ENCODE data around the gene MAGEB3.

MAGEB3 gene

GRCh38 chrX:30215357-30215843 lies 15.1 kb upstream of the MAGEB3 start, which contains the start of gene MAGEB2:
Gene MAGEB2, plus strand, starts transcription at chrX:30215563. Its CDS starts 3,018 bp downstream, at chrX:30218581.
- in situ Hi-C loops (cut with MboI; ENCODE audit: low sequenced_read_pairs, unreplicated experiment): no loop called here
- DNase-seq (ENCODE audit: low spot score): no peak

DNA sequence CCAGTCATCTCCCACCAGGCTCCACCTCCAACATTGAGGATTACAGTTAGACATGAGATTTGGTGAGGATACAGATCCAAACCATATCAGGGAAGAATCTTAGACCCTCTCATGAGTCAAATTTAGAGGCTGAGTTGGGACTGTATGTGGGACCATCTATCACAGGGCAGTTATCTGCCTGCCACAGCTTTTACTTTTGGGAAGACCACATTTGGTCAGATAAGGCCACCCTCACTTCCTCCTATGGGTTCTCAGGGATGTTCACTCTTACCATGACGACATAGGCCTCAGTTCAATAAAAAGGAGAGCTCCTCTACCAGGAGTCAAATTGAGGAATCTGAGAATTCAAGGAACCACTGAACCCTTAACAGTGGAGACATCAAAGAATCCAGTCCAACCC lies 13.0 kb upstream of the MAGEB3 start:
- TF ChIP-seq CTCF (IDR thresholded peaks at IDR 0.05; ENCODE audit: borderline replicate concordance, control extremely low read depth, extremely low read depth, insufficient read depth, missing control alignments): no peak
- in situ Hi-C loops (cut with MboI; ENCODE audit: low sequenced_read_pairs, unreplicated experiment): no loop called here

More at GRCh38 chrX:30215357-30215843, 15.1 kb upstream of the MAGEB3 start, which contains the start of gene MAGEB2:
- TF ChIP-seq CTCF (IDR thresholded peaks at IDR 0.05; ENCODE audit: borderline replicate concordance, control extremely low read depth, extremely low read depth, insufficient read depth, missing control alignments): no peak

DNA sequence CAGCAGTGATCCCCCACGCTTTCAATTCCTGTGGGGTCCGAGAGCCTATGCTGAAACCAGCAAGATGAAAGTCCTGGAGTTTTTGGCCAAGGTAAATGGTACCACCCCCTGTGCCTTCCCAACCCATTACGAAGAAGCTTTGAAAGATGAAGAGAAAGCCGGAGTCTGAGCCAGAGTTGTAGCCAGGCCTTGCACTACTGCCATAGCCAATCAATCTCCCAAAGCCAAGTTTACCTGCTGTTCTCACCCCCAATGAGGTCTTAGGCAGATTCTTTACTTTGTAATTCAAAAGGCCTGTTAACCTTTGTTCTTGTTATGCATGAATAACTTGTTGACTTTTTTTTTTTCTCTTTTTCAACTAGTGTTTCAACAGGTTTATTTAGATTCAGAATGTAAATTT lies 11.1 kb upstream of the MAGEB3 start:
- in situ Hi-C loops (cut with MboI; ENCODE audit: low sequenced_read_pairs, unreplicated experiment): no loop called here
- no peak for TF ChIP-seq CTCF (IDR thresholded peaks at IDR 0.05; ENCODE audit: borderline replicate concordance, control extremely low read depth, extremely low read depth, insufficient read depth, missing control alignments)
- DNase-seq (ENCODE audit: low spot score): no peak

More for the DNA sequence above, 13.0 kb upstream of the MAGEB3 start:
- no peak for DNase-seq (ENCODE audit: low spot score)

DNA sequence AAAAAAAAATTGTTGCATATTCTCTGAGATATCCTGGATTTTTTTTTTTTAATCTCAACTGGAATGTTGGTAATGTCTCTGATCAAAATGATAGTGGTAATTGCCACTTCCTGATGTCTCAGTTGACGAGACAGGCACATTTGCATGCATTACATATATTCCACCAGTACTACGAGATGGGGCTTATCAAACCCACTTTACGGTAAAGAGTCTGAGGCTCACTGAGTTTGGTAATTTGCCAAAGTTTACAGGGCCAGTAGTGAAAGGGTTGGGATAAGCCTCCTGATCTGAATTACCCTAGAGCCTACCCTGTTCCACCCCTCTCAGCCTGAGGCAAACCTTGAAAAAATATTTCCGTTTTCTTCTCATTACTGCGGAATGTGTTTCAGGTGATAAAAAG lies 9.8 kb upstream of the MAGEB3 start:
- in situ Hi-C loops (cut with MboI; ENCODE audit: low sequenced_read_pairs, unreplicated experiment): no loop called here
- TF ChIP-seq CTCF (IDR thresholded peaks at IDR 0.05; ENCODE audit: borderline replicate concordance, control extremely low read depth, extremely low read depth, insufficient read depth, missing control alignments): no peak
- DNase-seq (ENCODE audit: low spot score): no peak

GRCh38 chrX:30224536-30224935 lies 5.9 kb upstream of the MAGEB3 start:
- in situ Hi-C loops (cut with MboI; ENCODE audit: low sequenced_read_pairs, unreplicated experiment): no loop called here
- no peak for TF ChIP-seq CTCF (IDR thresholded peaks at IDR 0.05; ENCODE audit: borderline replicate concordance, control extremely low read depth, extremely low read depth, insufficient read depth, missing control alignments)

DNA sequence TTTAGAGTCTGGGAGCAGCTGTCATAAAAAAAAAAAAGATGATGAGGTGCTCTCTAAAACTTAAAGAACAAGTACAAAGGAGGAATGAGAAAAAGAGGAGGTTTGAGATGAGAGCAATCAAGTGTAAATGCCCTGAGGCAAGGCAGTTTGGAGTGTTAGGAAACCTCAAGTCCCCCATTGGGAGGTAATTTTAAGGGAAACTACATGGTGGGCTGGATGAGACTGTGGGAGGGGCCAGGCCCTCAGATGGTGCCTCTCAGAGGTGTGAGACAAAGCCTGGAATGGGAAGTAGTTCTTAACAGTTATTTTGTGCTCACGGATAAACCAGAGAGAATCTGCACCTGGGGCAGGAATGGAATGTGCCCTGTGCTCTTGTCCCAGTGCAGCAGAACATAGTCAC lies 1.9 kb upstream of the MAGEB3 start:
- in situ Hi-C loops (cut with MboI; ENCODE audit: low sequenced_read_pairs, unreplicated experiment): no loop called here
- no peak for DNase-seq (ENCODE audit: low spot score)
- TF ChIP-seq CTCF (IDR thresholded peaks at IDR 0.05; ENCODE audit: borderline replicate concordance, control extremely low read depth, extremely low read depth, insufficient read depth, missing control alignments): no peak

More at GRCh38 chrX:30224536-30224935, 5.9 kb upstream of the MAGEB3 start:
- DNase-seq (ENCODE audit: low spot score): no peak

Measured in GM13976 (cell line).